Epithelial cell of proximal tubule (primary cell): ENCODE measurements around the gene OR52D1. TPM values are rescaled to one million over a fixed set of nuclear protein-coding genes. Genes with fewer than 3 reads are reported as not detected.

Experiments
- DNase-seq: peaks from one replicate; pipeline ENCODE4 v3.0.0-alpha.2; 2011; ENCODE audit warnings: low read depth
- H3K4me3 ChIP-seq: 2 replicates; pipeline ENCODE4 v1.5.1; 2011; ENCODE audit warnings: low read depth, mild to moderate bottlenecking, low read length
- total RNA-seq: library from RNA; depleted of rRNA; stranded (reverse); fragments of >200 nt; gene quantifications from 2 replicates; pipeline ENCODE4 v1.2.3, GENCODE V29; 2015
- TF ChIP-seq, protein P1 (sequence below): conservative IDR thresholded peaks from 2 replicates; pipeline ENCODE4 v1.5.1; 2012; ENCODE audit warnings: low read depth, mild to moderate bottlenecking, low read length

Gene OR52D1
- total RNA-seq, 1 donor from 2014 or later, result not detected

DNA sequence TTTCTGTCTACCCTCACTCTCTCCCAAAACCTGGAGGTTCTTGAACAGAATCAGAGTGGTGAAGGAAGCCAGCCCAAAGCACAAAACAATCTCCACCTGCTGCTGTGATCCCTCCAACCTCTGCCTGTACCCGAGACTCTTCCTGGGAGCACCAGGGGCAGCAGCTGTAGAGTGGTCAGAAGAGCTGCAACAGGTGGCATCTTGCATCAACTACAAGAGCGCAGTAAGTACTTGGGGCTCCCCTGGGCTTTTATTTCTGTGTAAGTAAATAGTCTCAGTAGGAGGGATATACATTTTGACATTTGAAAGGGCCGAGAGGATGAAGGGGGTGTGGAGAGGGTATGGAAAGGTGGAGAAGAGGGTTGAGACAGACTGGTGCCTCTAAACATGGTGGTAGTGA is 36.3 kb downstream of the OR52D1 start:
- H3K4me3 ChIP-seq, result no peak overlapping the region
- DNase-seq, result no peak
- TF ChIP-seq, protein P1, sequence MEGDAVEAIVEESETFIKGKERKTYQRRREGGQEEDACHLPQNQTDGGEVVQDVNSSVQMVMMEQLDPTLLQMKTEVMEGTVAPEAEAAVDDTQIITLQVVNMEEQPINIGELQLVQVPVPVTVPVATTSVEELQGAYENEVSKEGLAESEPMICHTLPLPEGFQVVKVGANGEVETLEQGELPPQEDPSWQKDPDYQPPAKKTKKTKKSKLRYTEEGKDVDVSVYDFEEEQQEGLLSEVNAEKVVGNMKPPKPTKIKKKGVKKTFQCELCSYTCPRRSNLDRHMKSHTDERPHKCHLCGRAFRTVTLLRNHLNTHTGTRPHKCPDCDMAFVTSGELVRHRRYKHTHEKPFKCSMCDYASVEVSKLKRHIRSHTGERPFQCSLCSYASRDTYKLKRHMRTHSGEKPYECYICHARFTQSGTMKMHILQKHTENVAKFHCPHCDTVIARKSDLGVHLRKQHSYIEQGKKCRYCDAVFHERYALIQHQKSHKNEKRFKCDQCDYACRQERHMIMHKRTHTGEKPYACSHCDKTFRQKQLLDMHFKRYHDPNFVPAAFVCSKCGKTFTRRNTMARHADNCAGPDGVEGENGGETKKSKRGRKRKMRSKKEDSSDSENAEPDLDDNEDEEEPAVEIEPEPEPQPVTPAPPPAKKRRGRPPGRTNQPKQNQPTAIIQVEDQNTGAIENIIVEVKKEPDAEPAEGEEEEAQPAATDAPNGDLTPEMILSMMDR, result no peak

DNA sequence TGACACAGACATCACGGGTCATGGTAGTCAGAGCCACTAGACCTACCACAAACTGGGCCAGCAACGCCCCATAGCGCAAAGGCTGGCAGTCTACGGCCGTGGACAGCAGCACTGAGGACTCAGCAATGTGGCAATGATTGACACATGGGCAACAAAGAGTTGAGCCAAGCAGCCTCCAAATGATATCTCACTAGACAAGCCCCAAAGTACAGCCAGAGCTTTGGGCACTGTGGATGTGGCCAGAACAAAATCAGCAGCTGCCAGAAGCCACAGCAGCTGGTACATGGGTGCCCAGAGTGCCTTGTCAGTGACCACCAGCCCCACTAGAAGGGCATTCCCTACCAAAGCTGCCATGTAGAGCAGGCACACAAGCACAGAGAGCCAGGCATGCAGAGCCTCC is 39.2 kb downstream of the OR52D1 start:
- TF ChIP-seq, protein P1, result no peak
- H3K4me3 ChIP-seq, result no peak overlapping the region
- DNase-seq, result no peak

GRCh38 chr11:5528495-5528894 is 40.0 kb downstream of the OR52D1 start:
- no peak for DNase-seq
- TF ChIP-seq, protein P1, result no peak
- H3K4me3 ChIP-seq, result no peak overlapping the region

GRCh38 chr11:5531053-5531831 is 42.8 kb downstream of the OR52D1 start:
- DNase-seq, result no peak
- TF ChIP-seq, protein P1, result no peak
- no peak overlapping the region for H3K4me3 ChIP-seq

- TF ChIP-seq, protein P1, result no peak
- no peak overlapping the region for H3K4me3 ChIP-seq
- DNase-seq, result no peak
Measured at GRCh38 chr11:5534046-5534445, 45.6 kb downstream of the OR52D1 start.

DNA sequence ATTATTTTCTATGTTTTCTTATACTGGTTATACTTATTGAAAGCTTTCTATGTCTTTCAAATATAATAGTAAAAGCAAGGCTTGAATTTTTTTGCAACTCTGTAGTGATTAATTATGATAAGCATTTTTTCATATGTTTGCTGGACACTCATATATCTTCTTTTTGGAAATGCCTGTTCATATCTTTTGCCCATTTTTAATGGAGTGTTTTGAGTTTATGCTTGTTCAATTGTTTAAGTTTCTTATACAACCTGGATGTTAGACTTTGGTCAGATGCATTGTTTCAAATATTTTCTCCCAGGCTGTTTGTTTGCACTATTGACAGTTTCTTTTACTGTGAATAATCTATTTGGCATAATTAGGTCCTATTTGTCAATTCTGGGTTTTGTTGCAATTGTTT is 48.0 kb downstream of the OR52D1 start:
- H3K4me3 ChIP-seq, result no peak overlapping the region
- TF ChIP-seq, protein P1, result no peak
- DNase-seq, result no peak

Other genes with a start within 250 kb of the OR52D1 start
- gene HBG1, start 238.8 kb upstream of the OR52D1 start, total RNA-seq, result not detected in 2 replicates
- not detected in 2 replicates for gene HBG2, start 233.9 kb upstream of the OR52D1 start, total RNA-seq
- not detected in 2 replicates for gene HBE1, start 218.7 kb upstream of the OR52D1 start, total RNA-seq
- gene OR51B4, start 186.7 kb upstream of the OR52D1 start, total RNA-seq, result not detected in 2 replicates
- gene OR51B2, start 164.4 kb upstream of the OR52D1 start, total RNA-seq, result not detected in 2 replicates
- gene OR51B5, start 145.2 kb upstream of the OR52D1 start, total RNA-seq, result not detected in 2 replicates
- gene OR51B6, start 137.2 kb upstream of the OR52D1 start, total RNA-seq, result not detected in 2 replicates
- gene OR51M1, start 104.9 kb upstream of the OR52D1 start, total RNA-seq, result not detected in 2 replicates
- not detected in 2 replicates for gene OR51Q1, start 66.6 kb upstream of the OR52D1 start, total RNA-seq
- gene OR51I1, start 47.2 kb upstream of the OR52D1 start, total RNA-seq, result not detected in 2 replicates
- not detected in 2 replicates for gene OR51I2, start 39.4 kb upstream of the OR52D1 start, total RNA-seq
- gene UBQLN3, start 21.3 kb downstream of the OR52D1 start, total RNA-seq, result not detected in 2 replicates
- gene UBQLNL, start 28.0 kb downstream of the OR52D1 start, total RNA-seq, result 0.06 TPM in 1 of 2 replicates, not detected in the other
- gene OR52H1, start 59.9 kb downstream of the OR52D1 start, total RNA-seq, result not detected in 2 replicates
- gene OR52B6, start 92.2 kb downstream of the OR52D1 start, total RNA-seq, result not detected in 2 replicates
- gene TRIM6, start 108.0 kb downstream of the OR52D1 start, total RNA-seq, result 1.4 and 6.3 TPM in 2 replicates
- gene TRIM34, start 136.3 kb downstream of the OR52D1 start, total RNA-seq, result 2.4 and 7.8 TPM in 2 replicates
- 20.5 and 28.5 TPM in 2 replicates for gene TRIM5, start 196.4 kb downstream of the OR52D1 start, total RNA-seq
- gene TRIM22, start 201.1 kb downstream of the OR52D1 start, total RNA-seq, result 8.2 and 18.9 TPM in 2 replicates
- gene OR56B1, start 247.8 kb downstream of the OR52D1 start, total RNA-seq, result not detected in 2 replicates